ENCODE data around the gene CCDC74A.
"Not testable (repeated sequence)": the region's sequence is repeated elsewhere in the genome, so short reads cannot be mapped to it uniquely, and the experiment has no call there.

Gene CCDC74A

GRCh38 chr2:131527131-131528001, at the start of gene CCDC74A:
Gene CCDC74A, plus strand, starts transcription at chr2:131527888. Its CDS starts 83 bp downstream, at chr2:131527971.
- intact Hi-C loops (cut with DNase I; ENCODE audit: low total_unique reads); H3K36me3 ChIP-seq; H3K27me3 ChIP-seq; H3K9me3 ChIP-seq: not testable (repeated sequence)
- DNase-seq: peak; percentile 60 to 83
- Histone ChIP-seq H3K4me1 (peaks cover 0 to 15% (median 5%) of the 10 kb centered on the region in 4 donors), H3K4me3 (peak within 1 kb of the TSS; percentile 45 to 52), H3K27ac (peak within 1 kb of the TSS; percentile 44 to 47)

- H3K9me3 ChIP-seq; H3K4me3 ChIP-seq; intact Hi-C loops (cut with DNase I; ENCODE audit: low total_unique reads); H3K27me3 ChIP-seq; H3K4me1 ChIP-seq; H3K27ac ChIP-seq; H3K36me3 ChIP-seq: not testable (repeated sequence)
- peak in 1 of 2 donors; percentile 10 for DNase-seq
Measured at GRCh38 chr2:131478074-131478849, 49.4 kb upstream of the CCDC74A start.

GRCh38 chr2:131478850-131479461, 48.7 kb upstream of the CCDC74A start:
- H3K27ac ChIP-seq; H3K4me3 ChIP-seq; H3K27me3 ChIP-seq; intact Hi-C loops (cut with DNase I; ENCODE audit: low total_unique reads); H3K4me1 ChIP-seq; H3K9me3 ChIP-seq: not testable (repeated sequence)
- DNase-seq: peak in 1 of 2 donors; percentile 11
- peaks cover 0 to 13% (median 0%) of the 10 kb centered on the region in 3 donors for H3K36me3 ChIP-seq

- peaks cover 0 to 21% (median 0%) of the 10 kb centered on the region in 3 donors for H3K36me3 ChIP-seq
- H3K27ac ChIP-seq; H3K9me3 ChIP-seq; intact Hi-C loops (cut with DNase I; ENCODE audit: low total_unique reads); H3K4me3 ChIP-seq; H3K27me3 ChIP-seq; H3K4me1 ChIP-seq: not testable (repeated sequence)
- DNase-seq: peak in 1 of 2 donors; percentile 52
Measured at GRCh38 chr2:131480351-131480750, 47.3 kb upstream of the CCDC74A start.

- H3K27me3 ChIP-seq; H3K27ac ChIP-seq; H3K4me1 ChIP-seq; intact Hi-C loops (cut with DNase I; ENCODE audit: low total_unique reads); H3K4me3 ChIP-seq; H3K9me3 ChIP-seq: not testable (repeated sequence)
- H3K36me3 ChIP-seq: peaks cover 0 to 16% (median 0%) of the 10 kb centered on the region in 3 donors
- peak in 1 of 2 donors; percentile 32 for DNase-seq
Measured at GRCh38 chr2:131482506-131483155, 45.1 kb upstream of the CCDC74A start.

- peaks cover 0 to 16% (median 0%) of the 10 kb centered on the region in 3 donors for H3K36me3 ChIP-seq
- H3K27ac ChIP-seq; H3K4me1 ChIP-seq; H3K9me3 ChIP-seq; intact Hi-C loops (cut with DNase I; ENCODE audit: low total_unique reads); H3K4me3 ChIP-seq; H3K27me3 ChIP-seq: not testable (repeated sequence)
- DNase-seq: peak in 1 of 2 donors; percentile 48
Measured at GRCh38 chr2:131483981-131484820, 43.5 kb upstream of the CCDC74A start.

GRCh38 chr2:131484906-131485460, 42.7 kb upstream of the CCDC74A start:
- H3K4me1 ChIP-seq; DNase-seq; H3K4me3 ChIP-seq; intact Hi-C loops (cut with DNase I; ENCODE audit: low total_unique reads); H3K27ac ChIP-seq; H3K27me3 ChIP-seq; H3K9me3 ChIP-seq: not testable (repeated sequence)
- peaks cover 0 to 16% (median 0%) of the 10 kb centered on the region in 3 donors for H3K36me3 ChIP-seq

GRCh38 chr2:131486201-131486902, 41.3 kb upstream of the CCDC74A start:
- DNase-seq; H3K9me3 ChIP-seq; H3K27ac ChIP-seq; H3K4me3 ChIP-seq; H3K4me1 ChIP-seq; intact Hi-C loops (cut with DNase I; ENCODE audit: low total_unique reads); H3K27me3 ChIP-seq: not testable (repeated sequence)
- peaks cover 0 to 16% (median 0%) of the 10 kb centered on the region in 3 donors for H3K36me3 ChIP-seq
